ENCODE results near the gene PNMT. TPM values are rescaled to one million over a fixed set of nuclear protein-coding genes. Genes with fewer than 3 reads are reported as not detected.

PNMT gene
- total and polyA plus RNA-seq, 2 donors (not counting 1 experiment from before 2014, with no cell fraction given): not detected

- DNase-seq (ENCODE audit: low read depth in 2 of 2): no peak
- no peaks in the 10 kb centered on the region for H4K20me1 ChIP-seq (ENCODE audit: control insufficient read depth, extremely low read depth, insufficient read depth, low read length)
- H3K27ac ChIP-seq (ENCODE audit: insufficient read depth, low read length): no peak overlapping the region
- no peak overlapping the region for H3K9ac ChIP-seq (ENCODE audit: insufficient read depth, low read length)
- H2AFZ ChIP-seq (ENCODE audit: low read length): no peak overlapping the region
- H3K36me3 ChIP-seq (ENCODE audit: control insufficient read depth, insufficient read depth, low read length): peaks cover 10% of the 10 kb centered on the region
- H3K4me2 ChIP-seq (ENCODE audit: extremely low read depth, insufficient read depth, low read length): no peak overlapping the region
- H3K27me3 ChIP-seq (ENCODE audit: control insufficient read depth, insufficient read depth, low read length): peaks cover 18% of the 10 kb centered on the region
- H3K9me3 ChIP-seq (ENCODE audit: control insufficient read depth, insufficient read depth, low read depth, low read length): no peaks in the 10 kb centered on the region
- TF ChIP-seq, protein P1, sequence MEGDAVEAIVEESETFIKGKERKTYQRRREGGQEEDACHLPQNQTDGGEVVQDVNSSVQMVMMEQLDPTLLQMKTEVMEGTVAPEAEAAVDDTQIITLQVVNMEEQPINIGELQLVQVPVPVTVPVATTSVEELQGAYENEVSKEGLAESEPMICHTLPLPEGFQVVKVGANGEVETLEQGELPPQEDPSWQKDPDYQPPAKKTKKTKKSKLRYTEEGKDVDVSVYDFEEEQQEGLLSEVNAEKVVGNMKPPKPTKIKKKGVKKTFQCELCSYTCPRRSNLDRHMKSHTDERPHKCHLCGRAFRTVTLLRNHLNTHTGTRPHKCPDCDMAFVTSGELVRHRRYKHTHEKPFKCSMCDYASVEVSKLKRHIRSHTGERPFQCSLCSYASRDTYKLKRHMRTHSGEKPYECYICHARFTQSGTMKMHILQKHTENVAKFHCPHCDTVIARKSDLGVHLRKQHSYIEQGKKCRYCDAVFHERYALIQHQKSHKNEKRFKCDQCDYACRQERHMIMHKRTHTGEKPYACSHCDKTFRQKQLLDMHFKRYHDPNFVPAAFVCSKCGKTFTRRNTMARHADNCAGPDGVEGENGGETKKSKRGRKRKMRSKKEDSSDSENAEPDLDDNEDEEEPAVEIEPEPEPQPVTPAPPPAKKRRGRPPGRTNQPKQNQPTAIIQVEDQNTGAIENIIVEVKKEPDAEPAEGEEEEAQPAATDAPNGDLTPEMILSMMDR (conservative IDR thresholded peaks at IDR 0.05 in 1 of 2, IDR thresholded peaks at IDR 0.05 in 1 of 2; ENCODE audit: low read depth in 1 of 2, low read length in 2 of 2): no peak
- TF ChIP-seq EZH2 (IDR thresholded peaks at IDR 0.05; ENCODE audit: low read length, missing control alignments): no peak
- no peak overlapping the region for H3K4me3 ChIP-seq (replicated peaks in 1 of 4; ENCODE audit: control extremely low read depth in 1 of 4, insufficient read depth in 1 of 4, low read depth in 3 of 4, low read length in 4 of 4)
- no peaks in the 10 kb centered on the region for H3K79me2 ChIP-seq (ENCODE audit: control insufficient read depth, insufficient read depth, low read length)
- H3K4me1 ChIP-seq (ENCODE audit: control insufficient read depth, extremely low read depth, insufficient read depth, low read length): peaks cover 2% of the 10 kb centered on the region
These were observed 4.3 kb upstream of the PNMT start for GRCh38 chr17:39663688-39664580.

GRCh38 chr17:39664581-39665561 lies 3.4 kb upstream of the PNMT start, which contains the start of gene TCAP:
Gene TCAP (plus strand): TSS chr17:39665349. CDS start chr17:39665360, 11 bp downstream.
- H3K27ac ChIP-seq (ENCODE audit: insufficient read depth, low read length): no peak within 1 kb of the TSS
- no peaks in the 10 kb centered on the region for H3K79me2 ChIP-seq (ENCODE audit: control insufficient read depth, insufficient read depth, low read length)
- DNase-seq (ENCODE audit: low read depth in 2 of 2): no peak
- H3K4me2 ChIP-seq (ENCODE audit: extremely low read depth, insufficient read depth, low read length): no peak within 1 kb of the TSS
- H3K9ac ChIP-seq (ENCODE audit: insufficient read depth, low read length): no peak within 1 kb of the TSS
- no peak within 1 kb of the TSS for H2AFZ ChIP-seq (ENCODE audit: low read length)
- TF ChIP-seq, protein P1 (conservative IDR thresholded peaks at IDR 0.05 in 1 of 2, IDR thresholded peaks at IDR 0.05 in 1 of 2; ENCODE audit: low read depth in 1 of 2, low read length in 2 of 2): no peak
- no peak for TF ChIP-seq EZH2 (IDR thresholded peaks at IDR 0.05; ENCODE audit: low read length, missing control alignments)
- no peaks in the 10 kb centered on the region for H4K20me1 ChIP-seq (ENCODE audit: control insufficient read depth, extremely low read depth, insufficient read depth, low read length)
- H3K4me1 ChIP-seq (ENCODE audit: control insufficient read depth, extremely low read depth, insufficient read depth, low read length): peaks cover 2% of the 10 kb centered on the region
- peaks cover 10% of the 10 kb centered on the region for H3K36me3 ChIP-seq (ENCODE audit: control insufficient read depth, insufficient read depth, low read length)
- peaks cover 23% of the 10 kb centered on the region for H3K27me3 ChIP-seq (ENCODE audit: control insufficient read depth, insufficient read depth, low read length)
- no peak within 1 kb of the TSS for H3K4me3 ChIP-seq (replicated peaks in 1 of 4; ENCODE audit: control extremely low read depth in 1 of 4, insufficient read depth in 1 of 4, low read depth in 3 of 4, low read length in 4 of 4)
- no peaks in the 10 kb centered on the region for H3K9me3 ChIP-seq (ENCODE audit: control insufficient read depth, insufficient read depth, low read depth, low read length)
